Cardiac fibroblast (primary cell): ENCODE measurements around the gene SLC16A12.
A peak's percentile ranks its signal among the peaks of the same experiment; 100 is the strongest.

Source experiments
- DNase-seq, 2 donors: peaks; one replicate each; pipeline versions ENCODE4 v3.0.0 to v3.0.0-alpha.2; 2010; ENCODE audit warnings: low read depth in 2 of 2
- H3K4me3 ChIP-seq, 2 donors: replicated peaks in 1 of 2; 1 replicate in 1 of 2; 2 replicates in 1 of 2; pipeline ENCODE4 v1.5.1; 2011; ENCODE audit warnings: low read depth in 2 of 2, low read length in 2 of 2, mild to moderate bottlenecking in 2 of 2, moderate library complexity in 1 of 2
- CTCF ChIP-seq: IDR thresholded peaks from one replicate; pipeline ENCODE4 v1.5.1; 2011; ENCODE audit warnings: low read depth, mild to moderate bottlenecking, low read length, inconsistent platforms

Gene SLC16A12

GRCh38 chr10:89476150-89476549 is 59.2 kb downstream of the SLC16A12 start:
- no peak overlapping the region for H3K4me3 ChIP-seq
- no peak for DNase-seq
- TF ChIP-seq CTCF: no peak

- no peak for TF ChIP-seq CTCF
- H3K4me3 ChIP-seq: no peak overlapping the region
- peak; percentile 36 to 53 for DNase-seq
Observed at GRCh38 chr10:89475591-89475998, 59.8 kb downstream of the SLC16A12 start.

GRCh38 chr10:89475125-89475524 is 60.3 kb downstream of the SLC16A12 start:
- TF ChIP-seq CTCF: no peak
- no peak overlapping the region for H3K4me3 ChIP-seq
- DNase-seq: no peak

GRCh38 chr10:89474452-89474851 is 60.9 kb downstream of the SLC16A12 start:
- DNase-seq: no peak
- no peak overlapping the region for H3K4me3 ChIP-seq
- TF ChIP-seq CTCF: no peak

- no peak overlapping the region for H3K4me3 ChIP-seq
- peak in 1 of 2 donors; percentile 65 for DNase-seq
- no peak for TF ChIP-seq CTCF
Observed at GRCh38 chr10:89471110-89471809, 64.1 kb downstream of the SLC16A12 start.

- DNase-seq: peak in 1 of 2 donors; percentile 27
- no peak for TF ChIP-seq CTCF
- no peak overlapping the region for H3K4me3 ChIP-seq
Observed at GRCh38 chr10:89470628-89471027, 64.8 kb downstream of the SLC16A12 start.

GRCh38 chr10:89469517-89469916 is 65.9 kb downstream of the SLC16A12 start:
- no peak for DNase-seq
- no peak for TF ChIP-seq CTCF
- H3K4me3 ChIP-seq: no peak overlapping the region
